ENCODE results near the gene DLG4. TPM values are rescaled to one million over a fixed set of nuclear protein-coding genes. Genes with fewer than 3 reads are reported as not detected.

The DLG4 gene
- total RNA-seq, 2 donors from 2014 or later, result 35.1 to 68.5 TPM

GRCh38 chr17:7191069-7191468 lies 28.6 kb downstream of the DLG4 start:
- H3K27ac ChIP-seq (ENCODE audit: low read depth, low read length), result peak overlapping the region; percentile 17
- 90 to 96% methylated on average over 11 to 12 of the region's 12 CpGs for WGBS, 2 experiments (ENCODE audit: insufficient coverage in 1 of 2, insufficient read length in 1 of 2)
- Mint-ChIP-seq H3K27me3 (ENCODE audit: insufficient read depth) (no peaks in the 10 kb centered on the region), H3K4me1 (no peaks in the 10 kb centered on the region), H3K27ac (no peak overlapping the region), H3K4me3 (no peak overlapping the region), H3K9me3 (no peaks in the 10 kb centered on the region), H3K36me3 (ENCODE audit: low read depth) (peaks cover 32% of the 10 kb centered on the region)
- peaks cover 7% of the 10 kb centered on the region for H3K36me3 ChIP-seq (ENCODE audit: control insufficient read depth, insufficient read depth, low read length)
- H3K27me3 ChIP-seq (ENCODE audit: control insufficient read depth, insufficient read depth, low read length, poor library complexity, severe bottlenecking), result no peaks in the 10 kb centered on the region
- no peak overlapping the region for H3K4me3 ChIP-seq (ENCODE audit: low read length)
- DNase-seq, result no peak
- no peaks in the 10 kb centered on the region for H3K9me3 ChIP-seq (ENCODE audit: control insufficient read depth, low read length)
- no peak for TF ChIP-seq CTCF (conservative IDR thresholded peaks at IDR 0.05)
- no peak overlapping the region for H3K9ac ChIP-seq (ENCODE audit: extremely low read depth, low read length, poor library complexity, severe bottlenecking)
- peaks cover 2% of the 10 kb centered on the region for H3K4me1 ChIP-seq (ENCODE audit: control insufficient read depth, insufficient read depth, low read length)

DNA sequence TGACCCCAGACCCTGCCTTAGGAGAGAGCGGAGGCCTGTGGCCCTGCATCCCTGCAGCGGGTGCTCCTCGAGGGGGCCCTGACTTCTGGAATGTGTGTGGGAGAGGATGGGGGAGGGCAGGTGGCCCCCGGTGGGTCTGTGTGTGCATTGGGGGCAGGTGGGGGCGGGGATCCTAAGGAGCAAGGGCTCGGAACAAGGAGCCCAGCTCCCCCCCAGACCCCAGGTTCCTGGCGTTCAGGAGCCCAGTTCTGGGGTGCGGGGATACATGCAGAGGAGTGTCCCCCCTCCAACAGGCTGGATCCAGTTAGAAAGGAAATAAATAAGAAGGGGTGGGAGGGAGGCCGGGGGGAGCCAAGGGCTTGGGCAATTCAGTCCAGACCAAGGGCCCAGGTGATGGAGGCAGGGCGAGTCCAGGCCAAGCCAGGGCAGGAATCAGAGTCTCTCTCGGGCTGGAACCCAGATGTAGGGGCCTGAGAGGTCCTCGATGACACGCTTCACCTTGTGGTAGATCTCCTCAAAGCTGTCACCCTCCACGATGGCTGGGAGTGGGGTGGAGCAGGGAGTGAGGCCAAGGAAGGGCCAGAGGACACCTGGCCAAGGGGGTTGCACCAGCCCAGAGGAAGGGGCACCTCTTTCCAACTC lies 29.2 kb downstream of the DLG4 start:
- WGBS, 2 experiments (ENCODE audit: insufficient coverage in 1 of 2, insufficient read length in 1 of 2), result 92 to 97% methylated on average over 10 to 14 of the region's 14 CpGs
- H3K36me3 Mint-ChIP-seq (ENCODE audit: low read depth), result peaks cover 29% of the 10 kb centered on the region

DNA sequence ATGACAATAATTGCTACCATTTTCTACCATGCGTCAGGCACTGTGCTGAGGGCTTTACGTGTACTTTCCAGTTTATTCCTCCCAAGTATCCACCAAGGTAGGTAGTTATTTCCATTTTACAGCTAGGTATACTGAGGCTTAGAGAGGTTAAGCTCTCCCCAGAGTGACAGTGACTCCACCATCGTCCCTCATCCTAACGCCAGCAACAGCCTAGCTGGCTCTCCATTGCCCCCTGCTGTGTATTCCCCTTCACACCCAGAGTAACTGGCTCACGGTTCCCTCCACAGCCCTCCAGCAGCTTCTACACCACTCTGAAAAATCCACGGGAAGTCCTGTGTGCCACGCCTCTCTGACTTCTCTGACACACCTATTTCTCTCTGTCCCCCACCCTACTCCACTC lies 33.4 kb downstream of the DLG4 start:
- 87 to 96% methylated on average over 4 to 7 of the region's 7 CpGs for WGBS, 2 experiments (ENCODE audit: insufficient coverage in 1 of 2, insufficient read length in 1 of 2)
- Histone ChIP-seq H3K27ac (ENCODE audit: low read depth, low read length) (no peak overlapping the region), H3K9ac (ENCODE audit: extremely low read depth, low read length, poor library complexity, severe bottlenecking) (no peak overlapping the region), H3K9me3 (ENCODE audit: control insufficient read depth, low read length) (no peaks in the 10 kb centered on the region), H3K27me3 (ENCODE audit: control insufficient read depth, insufficient read depth, low read length, poor library complexity, severe bottlenecking) (no peaks in the 10 kb centered on the region), H3K36me3 (ENCODE audit: control insufficient read depth, insufficient read depth, low read length) (no peaks in the 10 kb centered on the region), H3K4me1 (ENCODE audit: control insufficient read depth, insufficient read depth, low read length) (peaks cover 2% of the 10 kb centered on the region), H3K4me3 (ENCODE audit: low read length) (no peak overlapping the region)
- no peaks in the 10 kb centered on the region for H3K4me1 Mint-ChIP-seq
- H3K4me3 Mint-ChIP-seq, result no peak overlapping the region
- peaks cover 7% of the 10 kb centered on the region for H3K36me3 Mint-ChIP-seq (ENCODE audit: low read depth)
- H3K9me3 Mint-ChIP-seq, result no peaks in the 10 kb centered on the region
- peak overlapping the region; percentile 9 for H3K27ac Mint-ChIP-seq
- TF ChIP-seq CTCF (conservative IDR thresholded peaks at IDR 0.05), result peak; percentile 28
- no peaks in the 10 kb centered on the region for H3K27me3 Mint-ChIP-seq (ENCODE audit: insufficient read depth)
- DNase-seq, result peak; percentile 62

More for the DNA sequence above, 29.2 kb downstream of the DLG4 start:
- Histone ChIP-seq H3K36me3 (ENCODE audit: control insufficient read depth, insufficient read depth, low read length) (peaks cover 4% of the 10 kb centered on the region), H3K27me3 (ENCODE audit: control insufficient read depth, insufficient read depth, low read length, poor library complexity, severe bottlenecking) (no peaks in the 10 kb centered on the region), H3K4me1 (ENCODE audit: control insufficient read depth, insufficient read depth, low read length) (peaks cover 2% of the 10 kb centered on the region), H3K27ac (ENCODE audit: low read depth, low read length) (no peak overlapping the region), H3K9ac (ENCODE audit: extremely low read depth, low read length, poor library complexity, severe bottlenecking) (no peak overlapping the region), H3K4me3 (ENCODE audit: low read length) (no peak overlapping the region), H3K9me3 (ENCODE audit: control insufficient read depth, low read length) (no peaks in the 10 kb centered on the region)
- peak; percentile 37 for DNase-seq
- Mint-ChIP-seq H3K4me1 (no peaks in the 10 kb centered on the region), H3K27ac (no peak overlapping the region), H3K9me3 (no peaks in the 10 kb centered on the region), H3K27me3 (ENCODE audit: insufficient read depth) (no peaks in the 10 kb centered on the region), H3K4me3 (no peak overlapping the region)
- no peak for TF ChIP-seq CTCF (conservative IDR thresholded peaks at IDR 0.05)

Measured in endodermal cell (in vitro differentiated cells).